Activated naive CD8-positive, alpha-beta T cell treated with anti-CD3 and anti-CD28 coated beads for 36 hours (primary cell): ENCODE data around the gene NME3. TPM values are rescaled to one million over a fixed set of nuclear protein-coding genes. Genes with fewer than 3 reads are reported as not detected.
"Not testable (repeated sequence)": the region's sequence is repeated elsewhere in the genome, so short reads cannot be mapped to it uniquely, and the experiment has no call there.

Experiments used
- DNase-seq: peaks from one replicate; pipeline ENCODE4 v3.0.0; 2021
- H3K27ac Mint-ChIP-seq: one replicate; pipeline ENCODE4 v1.8.0; 2022; ENCODE audit warnings: mild to moderate bottlenecking, moderate library complexity, mixed read lengths
- H3K27me3 Mint-ChIP-seq: one replicate; pipeline ENCODE4 v1.8.0; 2022; ENCODE audit warnings: mild to moderate bottlenecking, mixed read lengths
- H3K36me3 Mint-ChIP-seq: one replicate; pipeline ENCODE4 v1.8.0; 2021; ENCODE audit warnings: mild to moderate bottlenecking, mixed read lengths
- H3K4me1 Mint-ChIP-seq: one replicate; pipeline ENCODE4 v1.8.0; 2021; ENCODE audit warnings: mixed read lengths
- H3K4me3 Mint-ChIP-seq: one replicate; pipeline ENCODE4 v1.8.0; 2022; ENCODE audit warnings: mild to moderate bottlenecking, moderate library complexity, mixed read lengths
- H3K9me3 Mint-ChIP-seq: one replicate; pipeline ENCODE4 v1.8.0; 2022; ENCODE audit warnings: mixed read lengths
- total RNA-seq, 2 experiments: library from RNA; stranded (reverse); gene quantifications; one replicate each; pipeline ENCODE4 v1.2.3, GENCODE V29; 2021

Gene NME3
- total RNA-seq, 2 experiments from 2014 or later: 24.5 to 24.9 TPM

- peaks cover 11% of the 10 kb centered on the region for H3K4me1 Mint-ChIP-seq
- DNase-seq: no peak
- no peaks in the 10 kb centered on the region for H3K9me3 Mint-ChIP-seq
- H3K27ac Mint-ChIP-seq: no peak overlapping the region
- H3K4me3 Mint-ChIP-seq: no peak overlapping the region
- H3K27me3 Mint-ChIP-seq: no peaks in the 10 kb centered on the region
- peaks cover 17% of the 10 kb centered on the region for H3K36me3 Mint-ChIP-seq
Observed at GRCh38 chr16:1808691-1809090, 37.3 kb upstream of the NME3 start.

- Mint-ChIP-seq H3K4me3 (no peak overlapping the region), H3K36me3 (peaks cover 17% of the 10 kb centered on the region), H3K9me3 (no peaks in the 10 kb centered on the region), H3K27ac (no peak overlapping the region), H3K4me1 (peaks cover 4% of the 10 kb centered on the region), H3K27me3 (no peaks in the 10 kb centered on the region)
- no peak for DNase-seq
Observed at GRCh38 chr16:1807626-1808025, 36.3 kb upstream of the NME3 start.

- Mint-ChIP-seq H3K36me3 (peaks cover 7% of the 10 kb centered on the region), H3K27me3 (no peaks in the 10 kb centered on the region), H3K27ac (no peak overlapping the region), H3K4me1 (no peaks in the 10 kb centered on the region), H3K9me3 (peaks cover 9% of the 10 kb centered on the region), H3K4me3 (no peak overlapping the region)
- DNase-seq: no peak
Observed at GRCh38 chr16:1800701-1801100, 29.4 kb upstream of the NME3 start.

GRCh38 chr16:1799263-1799662, 27.9 kb upstream of the NME3 start:
- H3K27ac Mint-ChIP-seq, H3K9me3 Mint-ChIP-seq, H3K4me3 Mint-ChIP-seq, H3K4me1 Mint-ChIP-seq, H3K27me3 Mint-ChIP-seq, DNase-seq, H3K36me3 Mint-ChIP-seq: not testable (repeated sequence)

GRCh38 chr16:1794908-1795666, 23.7 kb upstream of the NME3 start:
- Mint-ChIP-seq H3K4me3 (no peak overlapping the region), H3K9me3 (peaks cover 9% of the 10 kb centered on the region), H3K27me3 (no peaks in the 10 kb centered on the region), H3K36me3 (peaks cover 5% of the 10 kb centered on the region), H3K4me1 (no peaks in the 10 kb centered on the region), H3K27ac (no peak overlapping the region)
- no peak for DNase-seq

GRCh38 chr16:1794221-1794871, 23.0 kb upstream of the NME3 start:
- Mint-ChIP-seq H3K9me3 (peaks cover 7% of the 10 kb centered on the region), H3K27me3 (no peaks in the 10 kb centered on the region), H3K36me3 (peaks cover 5% of the 10 kb centered on the region), H3K4me3 (no peak overlapping the region), H3K27ac (no peak overlapping the region), H3K4me1 (no peaks in the 10 kb centered on the region)
- no peak for DNase-seq

GRCh38 chr16:1793578-1794220, 22.4 kb upstream of the NME3 start, which contains the start of gene IGFALS:
Gene IGFALS (minus strand): TSS chr16:1793705. CDS start chr16:1793652, 53 bp downstream.
- Mint-ChIP-seq H3K27ac (no peak within 1 kb of the TSS), H3K4me1 (no peaks in the 10 kb centered on the region), H3K27me3 (no peaks in the 10 kb centered on the region), H3K36me3 (peaks cover 5% of the 10 kb centered on the region), H3K4me3 (no peak within 1 kb of the TSS), H3K9me3 (peaks cover 5% of the 10 kb centered on the region)
- no peak for DNase-seq

- Mint-ChIP-seq H3K4me1 (no peaks in the 10 kb centered on the region), H3K27ac (no peak overlapping the region), H3K27me3 (no peaks in the 10 kb centered on the region), H3K9me3 (peaks cover 5% of the 10 kb centered on the region), H3K4me3 (no peak overlapping the region), H3K36me3 (peaks cover 5% of the 10 kb centered on the region)
- DNase-seq: no peak
Observed at GRCh38 chr16:1792836-1793577, 21.7 kb upstream of the NME3 start.

GRCh38 chr16:1791943-1792812, 20.8 kb upstream of the NME3 start:
- H3K36me3 Mint-ChIP-seq: peaks cover 4% of the 10 kb centered on the region
- no peaks in the 10 kb centered on the region for H3K27me3 Mint-ChIP-seq
- no peak overlapping the region for H3K27ac Mint-ChIP-seq
- DNase-seq: no peak
- H3K4me3 Mint-ChIP-seq: no peak overlapping the region
- H3K4me1 Mint-ChIP-seq: no peaks in the 10 kb centered on the region
- peaks cover 1% of the 10 kb centered on the region for H3K9me3 Mint-ChIP-seq

GRCh38 chr16:1791256-1791942, 20.1 kb upstream of the NME3 start:
- Mint-ChIP-seq H3K36me3 (peaks cover 2% of the 10 kb centered on the region), H3K4me3 (no peak overlapping the region), H3K27ac (no peak overlapping the region), H3K9me3 (no peaks in the 10 kb centered on the region), H3K4me1 (no peaks in the 10 kb centered on the region), H3K27me3 (no peaks in the 10 kb centered on the region)
- DNase-seq: no peak

GRCh38 chr16:1790611-1791255, 19.4 kb upstream of the NME3 start:
- Mint-ChIP-seq H3K9me3 (no peaks in the 10 kb centered on the region), H3K36me3 (peaks cover 2% of the 10 kb centered on the region), H3K4me1 (peaks cover under 1% of the 10 kb centered on the region), H3K27ac (no peak overlapping the region), H3K4me3 (no peak overlapping the region), H3K27me3 (no peaks in the 10 kb centered on the region)
- DNase-seq: no peak

GRCh38 chr16:1790261-1790610, 18.9 kb upstream of the NME3 start:
- Mint-ChIP-seq H3K36me3 (peaks cover 2% of the 10 kb centered on the region), H3K4me1 (peaks cover 3% of the 10 kb centered on the region), H3K27me3 (no peaks in the 10 kb centered on the region), H3K27ac (no peak overlapping the region), H3K4me3 (no peak overlapping the region), H3K9me3 (no peaks in the 10 kb centered on the region)
- no peak for DNase-seq

- Mint-ChIP-seq H3K36me3 (peaks cover 2% of the 10 kb centered on the region), H3K27ac (no peak overlapping the region), H3K4me3 (no peak overlapping the region), H3K4me1 (peaks cover 5% of the 10 kb centered on the region), H3K9me3 (no peaks in the 10 kb centered on the region), H3K27me3 (no peaks in the 10 kb centered on the region)
- no peak for DNase-seq
Observed at GRCh38 chr16:1789643-1790045, 18.3 kb upstream of the NME3 start.
